Activated naive CD8-positive, alpha-beta T cell treated with anti-CD3 and anti-CD28 coated beads, Interleukin-2, amount 50 U/mL, for 24 hours (primary cell): ENCODE measurements around the gene OXCT1.
A peak's percentile ranks its signal among the peaks of the same experiment; 100 is the strongest.
"Not testable (repeated sequence)": the region's sequence is repeated elsewhere in the genome, so short reads cannot be mapped to it uniquely, and the experiment has no call there.

ENCODE experiments used
- ATAC-seq: fragments of 150-1000 bp; cut with Tn5 transposase; one replicate; pipeline ENCODE4 v1.10.0; 2021
- DNase-seq: peaks from one replicate; pipeline ENCODE4 v3.0.0; 2021
- H3K27ac Mint-ChIP-seq: one replicate; pipeline ENCODE4 v1.8.0; 2021; ENCODE audit warnings: mild to moderate bottlenecking, mixed read lengths
- H3K27me3 Mint-ChIP-seq: one replicate; pipeline ENCODE4 v1.8.0; 2021; ENCODE audit warnings: mixed read lengths
- H3K36me3 Mint-ChIP-seq: one replicate; pipeline ENCODE4 v1.8.0; 2021; ENCODE audit warnings: low read depth, mixed read lengths
- H3K4me1 Mint-ChIP-seq: one replicate; pipeline ENCODE4 v1.8.0; 2021; ENCODE audit warnings: mixed read lengths
- H3K4me3 Mint-ChIP-seq: one replicate; pipeline ENCODE4 v1.8.0; 2021; ENCODE audit warnings: mild to moderate bottlenecking, moderate library complexity, mixed read lengths
- H3K9me3 Mint-ChIP-seq: one replicate; pipeline ENCODE4 v1.8.0; 2021; ENCODE audit warnings: mixed read lengths

The OXCT1 gene

DNA sequence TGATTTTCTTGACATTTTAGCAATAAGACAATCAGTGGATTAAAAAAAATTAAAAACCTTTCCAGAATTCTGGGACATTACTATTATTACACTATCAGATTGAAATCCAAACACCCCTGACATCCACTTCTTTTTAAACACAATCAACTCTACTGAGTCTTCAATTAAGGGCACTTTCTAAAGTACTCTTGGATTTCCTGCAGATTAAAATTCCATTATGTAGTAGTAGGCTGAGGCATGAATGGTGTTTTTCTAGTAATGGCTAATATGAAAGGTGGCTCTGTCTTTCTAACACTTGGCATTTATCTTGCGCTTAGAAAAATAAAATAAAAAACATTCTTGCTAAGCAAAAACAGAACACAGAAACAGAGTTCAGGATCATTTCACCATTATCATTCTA lies 107.8 kb downstream of the OXCT1 start:
- Mint-ChIP-seq H3K36me3 (peaks cover 61% of the 10 kb centered on the region), H3K9me3 (no peaks in the 10 kb centered on the region), H3K27ac (no peak overlapping the region), H3K4me1 (peaks cover 3% of the 10 kb centered on the region), H3K27me3 (no peaks in the 10 kb centered on the region), H3K4me3 (no peak overlapping the region)
- DNase-seq (no peak), ATAC-seq (no peak)

- Mint-ChIP-seq H3K4me3 (no peak overlapping the region), H3K4me1 (peaks cover 3% of the 10 kb centered on the region), H3K9me3 (no peaks in the 10 kb centered on the region), H3K27me3 (no peaks in the 10 kb centered on the region), H3K27ac (no peak overlapping the region), H3K36me3 (peaks cover 67% of the 10 kb centered on the region)
- ATAC-seq (no peak), DNase-seq (no peak)
Measured at GRCh38 chr5:41761663-41762062, 108.6 kb downstream of the OXCT1 start.

- peaks cover 57% of the 10 kb centered on the region for H3K36me3 Mint-ChIP-seq
Measured at GRCh38 chr5:41755705-41756104, 114.5 kb downstream of the OXCT1 start.

DNA sequence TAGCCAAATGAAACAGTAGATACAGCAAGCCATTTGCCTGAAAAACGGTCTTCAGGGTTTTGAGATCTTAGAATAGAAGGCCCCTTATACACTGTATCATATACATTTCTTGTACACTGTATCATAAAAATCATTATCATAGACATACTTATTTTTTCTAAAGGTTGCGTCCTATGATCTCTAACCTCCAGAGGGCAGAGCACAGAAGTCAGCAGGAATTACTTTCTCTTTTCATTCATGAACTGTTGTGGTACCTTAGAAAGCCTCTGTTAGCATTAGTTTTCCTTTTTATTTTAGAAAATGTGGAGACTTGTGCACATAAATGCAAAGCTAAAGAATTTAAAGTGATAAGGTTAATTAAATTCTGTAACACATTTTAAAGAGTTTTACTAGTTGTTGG lies 115.4 kb downstream of the OXCT1 start:
- DNase-seq (no peak), ATAC-seq (no peak)
- H3K27ac Mint-ChIP-seq, result no peak overlapping the region
- H3K36me3 Mint-ChIP-seq, result peaks cover 57% of the 10 kb centered on the region
- peaks cover 26% of the 10 kb centered on the region for H3K4me1 Mint-ChIP-seq
- no peaks in the 10 kb centered on the region for H3K9me3 Mint-ChIP-seq
- no peak overlapping the region for H3K4me3 Mint-ChIP-seq
- no peaks in the 10 kb centered on the region for H3K27me3 Mint-ChIP-seq

More at GRCh38 chr5:41755705-41756104, 114.5 kb downstream of the OXCT1 start:
- Mint-ChIP-seq H3K4me3 (no peak overlapping the region), H3K27ac (no peak overlapping the region), H3K9me3 (no peaks in the 10 kb centered on the region), H3K4me1 (peaks cover 17% of the 10 kb centered on the region), H3K27me3 (no peaks in the 10 kb centered on the region)
- ATAC-seq, result no peak
- DNase-seq, result no peak

DNA sequence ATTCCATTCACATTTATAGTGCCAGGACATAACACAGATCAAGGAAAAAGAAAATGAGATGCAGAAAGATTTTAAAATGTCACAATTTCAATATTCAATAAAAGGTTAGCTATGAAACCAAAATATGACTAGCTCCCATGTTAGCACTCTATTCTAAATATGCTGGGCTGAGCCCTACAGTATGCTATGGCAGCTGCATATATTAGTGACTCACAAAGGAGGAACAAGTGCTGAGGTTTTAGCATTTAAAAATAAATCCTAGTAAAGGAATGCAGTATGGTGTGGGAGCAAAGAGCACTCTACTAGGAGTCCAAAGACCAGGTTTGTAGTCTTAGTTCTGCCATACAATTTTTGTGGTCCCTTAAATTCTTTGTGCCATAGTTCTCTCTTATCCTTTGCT lies 118.4 kb downstream of the OXCT1 start:
- peak; percentile 45 for ATAC-seq
- DNase-seq, result no peak
- Mint-ChIP-seq H3K4me1 (peaks cover 37% of the 10 kb centered on the region), H3K9me3 (no peaks in the 10 kb centered on the region), H3K36me3 (peaks cover 33% of the 10 kb centered on the region), H3K27me3 (no peaks in the 10 kb centered on the region), H3K4me3 (no peak overlapping the region), H3K27ac (peak overlapping the region; percentile 32)

DNA sequence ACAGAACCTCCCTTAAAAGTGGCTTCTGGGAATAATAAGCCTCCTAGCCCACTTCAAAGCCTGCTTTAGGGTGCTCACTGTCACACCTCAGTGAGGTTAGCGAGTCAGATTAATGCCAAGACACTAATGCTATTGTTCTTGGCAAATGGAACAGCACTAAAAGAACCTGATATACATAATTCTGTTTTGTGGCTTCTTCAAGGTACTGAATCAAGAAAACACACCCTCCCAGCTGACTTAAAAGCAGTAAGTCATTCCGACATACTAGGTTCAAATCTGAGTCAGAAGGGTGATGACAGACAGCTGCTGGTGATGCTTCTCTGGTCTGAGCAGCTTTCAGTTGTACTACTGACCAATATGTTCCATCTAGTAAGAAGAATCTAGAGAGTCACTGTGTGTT lies 121.6 kb downstream of the OXCT1 start:
- H3K27me3 Mint-ChIP-seq, result no peaks in the 10 kb centered on the region
- DNase-seq, result peak; percentile 14
- ATAC-seq, result peak; percentile 97
- peak overlapping the region; percentile 55 for H3K27ac Mint-ChIP-seq
- no peak overlapping the region for H3K4me3 Mint-ChIP-seq
- peaks cover 38% of the 10 kb centered on the region for H3K36me3 Mint-ChIP-seq
- H3K9me3 Mint-ChIP-seq, result peaks cover 5% of the 10 kb centered on the region
- peaks cover 35% of the 10 kb centered on the region for H3K4me1 Mint-ChIP-seq

DNA sequence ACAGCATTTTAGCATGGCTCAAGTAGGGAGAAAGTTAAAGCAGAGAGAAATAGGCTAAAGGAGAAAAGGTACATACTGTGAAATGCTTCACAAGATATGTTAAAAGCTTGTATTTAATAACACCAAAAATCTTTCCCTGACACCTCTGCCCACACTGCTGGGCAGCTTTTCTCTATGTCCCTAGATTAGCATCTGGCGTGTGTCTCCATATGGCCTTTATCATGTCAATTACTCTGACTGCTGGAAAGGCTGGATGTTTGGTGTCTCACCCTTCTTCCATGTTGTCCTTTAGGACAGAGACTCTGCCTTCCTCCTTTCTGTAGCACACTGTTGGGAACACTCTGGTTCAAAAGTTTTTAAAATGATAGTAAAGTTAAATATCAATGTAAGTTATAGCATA lies 122.5 kb downstream of the OXCT1 start:
- no peak for ATAC-seq
- DNase-seq, result no peak
- Mint-ChIP-seq H3K9me3 (peaks cover 5% of the 10 kb centered on the region), H3K36me3 (peaks cover 32% of the 10 kb centered on the region), H3K27ac (no peak overlapping the region), H3K4me1 (peaks cover 32% of the 10 kb centered on the region), H3K27me3 (no peaks in the 10 kb centered on the region), H3K4me3 (no peak overlapping the region)

GRCh38 chr5:41747301-41747700 lies 122.9 kb downstream of the OXCT1 start:
- no peak for ATAC-seq
- peaks cover 29% of the 10 kb centered on the region for H3K4me1 Mint-ChIP-seq
- H3K27me3 Mint-ChIP-seq, result no peaks in the 10 kb centered on the region

GRCh38 chr5:41742608-41743007 lies 127.6 kb downstream of the OXCT1 start:
- not testable (repeated sequence) for DNase-seq, H3K27me3 Mint-ChIP-seq, H3K4me3 Mint-ChIP-seq, H3K27ac Mint-ChIP-seq, H3K4me1 Mint-ChIP-seq, ATAC-seq
- H3K36me3 Mint-ChIP-seq, result peaks cover 51% of the 10 kb centered on the region
- peaks cover 12% of the 10 kb centered on the region for H3K9me3 Mint-ChIP-seq

More at GRCh38 chr5:41747301-41747700, 122.9 kb downstream of the OXCT1 start:
- H3K9me3 Mint-ChIP-seq, result peaks cover 5% of the 10 kb centered on the region
- DNase-seq, result no peak
- no peak overlapping the region for H3K27ac Mint-ChIP-seq
- peaks cover 31% of the 10 kb centered on the region for H3K36me3 Mint-ChIP-seq
- no peak overlapping the region for H3K4me3 Mint-ChIP-seq

DNA sequence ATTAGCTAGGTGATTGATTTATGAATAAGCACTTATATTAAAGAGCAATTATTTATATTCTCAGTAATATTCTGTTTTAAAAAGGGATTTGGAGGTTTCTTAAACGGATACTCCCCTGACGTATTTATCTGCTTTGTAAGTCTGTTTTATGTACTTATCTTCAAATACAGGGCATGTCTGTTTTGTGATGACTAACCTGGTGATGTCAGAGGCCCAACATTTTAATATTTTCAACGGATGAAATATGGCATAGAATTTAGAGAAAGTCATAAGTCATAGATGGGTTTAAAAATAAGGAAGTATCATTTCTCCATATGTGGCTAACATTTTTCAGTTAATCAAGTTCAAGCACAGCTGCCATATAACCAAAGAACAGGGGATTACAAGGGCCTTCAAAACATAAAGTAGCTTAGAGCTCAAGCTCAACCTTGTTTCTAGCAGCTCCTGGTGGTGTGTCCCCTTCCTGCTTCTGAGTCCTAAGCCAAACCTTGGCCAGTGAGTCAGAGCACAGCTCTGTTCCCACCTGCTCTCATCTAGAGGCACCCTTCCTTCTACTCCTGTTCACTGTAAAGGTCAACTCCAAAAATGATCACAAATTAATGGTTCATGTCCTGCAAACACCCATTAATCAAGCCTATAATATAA lies 131.4 kb downstream of the OXCT1 start:
- H3K27ac Mint-ChIP-seq, result no peak overlapping the region
- DNase-seq (no peak), ATAC-seq (no peak)
- H3K27me3 Mint-ChIP-seq, result no peaks in the 10 kb centered on the region
- H3K36me3 Mint-ChIP-seq, result peaks cover 65% of the 10 kb centered on the region
- peaks cover 7% of the 10 kb centered on the region for H3K9me3 Mint-ChIP-seq
- H3K4me1 Mint-ChIP-seq, result peaks cover 2% of the 10 kb centered on the region
- no peak overlapping the region for H3K4me3 Mint-ChIP-seq

DNA sequence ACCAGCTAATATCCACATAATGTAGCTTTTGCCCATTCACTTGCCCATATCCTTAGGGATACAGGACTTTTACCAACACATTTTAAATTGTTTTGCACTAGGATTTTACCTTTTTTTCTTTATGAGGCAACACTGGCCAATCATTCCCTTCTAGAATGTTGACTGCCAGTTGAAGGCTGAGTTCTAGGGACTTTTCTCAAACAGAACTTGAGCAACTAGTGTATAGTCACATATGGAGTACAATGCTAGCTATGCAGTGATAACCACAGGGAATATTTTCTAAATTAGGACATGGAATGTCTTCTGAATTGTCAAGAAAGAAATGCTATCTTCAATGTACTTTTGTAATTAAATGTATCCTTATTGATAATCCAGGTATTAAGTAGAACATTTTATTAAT lies 133.6 kb downstream of the OXCT1 start:
- H3K27me3 Mint-ChIP-seq, result no peaks in the 10 kb centered on the region
- ATAC-seq (no peak), DNase-seq (no peak)
- H3K27ac Mint-ChIP-seq, result no peak overlapping the region
- no peak overlapping the region for H3K4me3 Mint-ChIP-seq
- peaks cover 2% of the 10 kb centered on the region for H3K4me1 Mint-ChIP-seq
- H3K9me3 Mint-ChIP-seq, result peaks cover 7% of the 10 kb centered on the region
- peaks cover 72% of the 10 kb centered on the region for H3K36me3 Mint-ChIP-seq

GRCh38 chr5:41735213-41735612 lies 135.0 kb downstream of the OXCT1 start:
- no peak overlapping the region for H3K27ac Mint-ChIP-seq
- DNase-seq (no peak), ATAC-seq (no peak)
- H3K36me3 Mint-ChIP-seq, result peaks cover 74% of the 10 kb centered on the region
- no peaks in the 10 kb centered on the region for H3K27me3 Mint-ChIP-seq
- peaks cover 7% of the 10 kb centered on the region for H3K9me3 Mint-ChIP-seq
- no peak overlapping the region for H3K4me3 Mint-ChIP-seq
- H3K4me1 Mint-ChIP-seq, result peaks cover 2% of the 10 kb centered on the region

- not testable (repeated sequence) for H3K4me1 Mint-ChIP-seq
Measured at GRCh38 chr5:41729381-41729780, 140.8 kb downstream of the OXCT1 start.

DNA sequence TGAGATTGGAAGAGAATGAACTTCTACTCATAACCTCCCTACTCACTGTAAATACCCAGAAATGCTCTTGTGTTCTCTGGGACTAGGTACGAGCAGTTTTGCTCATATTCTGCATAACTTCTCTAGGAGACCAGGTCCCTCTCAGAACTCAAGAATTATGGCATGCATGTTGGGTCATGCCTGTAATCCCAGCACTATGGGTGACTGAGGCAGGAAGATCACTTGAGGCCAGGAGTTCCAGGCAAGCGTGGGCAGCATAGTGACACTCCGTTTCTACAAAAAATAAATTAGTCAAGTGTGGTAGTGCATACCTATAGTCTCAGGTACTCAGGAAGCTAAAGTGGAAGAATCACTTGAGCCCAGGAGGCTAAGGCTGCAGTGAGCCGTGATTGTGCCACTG lies 141.9 kb downstream of the OXCT1 start:
- no peaks in the 10 kb centered on the region for H3K4me1 Mint-ChIP-seq
- no peaks in the 10 kb centered on the region for H3K9me3 Mint-ChIP-seq
- no peaks in the 10 kb centered on the region for H3K27me3 Mint-ChIP-seq
- DNase-seq (no peak), ATAC-seq (no peak)
- H3K4me3 Mint-ChIP-seq, result no peak overlapping the region
- H3K36me3 Mint-ChIP-seq, result peaks cover 40% of the 10 kb centered on the region
- no peak overlapping the region for H3K27ac Mint-ChIP-seq

More at GRCh38 chr5:41729381-41729780, 140.8 kb downstream of the OXCT1 start:
- ATAC-seq, H3K4me3 Mint-ChIP-seq, H3K27me3 Mint-ChIP-seq, DNase-seq, H3K9me3 Mint-ChIP-seq, H3K27ac Mint-ChIP-seq: not testable (repeated sequence)
- peaks cover 43% of the 10 kb centered on the region for H3K36me3 Mint-ChIP-seq

GRCh38 chr5:41722359-41722950 lies 147.8 kb downstream of the OXCT1 start:
- ATAC-seq (peak; percentile 10), DNase-seq (no peak)
- no peaks in the 10 kb centered on the region for H3K27me3 Mint-ChIP-seq
- H3K9me3 Mint-ChIP-seq, result no peaks in the 10 kb centered on the region
- H3K36me3 Mint-ChIP-seq, result no peaks in the 10 kb centered on the region
- no peaks in the 10 kb centered on the region for H3K4me1 Mint-ChIP-seq
- no peak overlapping the region for H3K4me3 Mint-ChIP-seq
- H3K27ac Mint-ChIP-seq, result no peak overlapping the region
